Brain pericyte (primary cell): ENCODE measurements around the gene MAP9.
"Not testable (repeated sequence)": the region's sequence is repeated elsewhere in the genome, so short reads cannot be mapped to it uniquely, and the experiment has no call there.

Source experiments
- DNase-seq: peaks from one replicate; pipeline ENCODE4 v3.0.0-alpha.2; 2012; ENCODE audit warnings: low read depth, low spot score

MAP9 gene

GRCh38 chr4:155342142-155342541 is 34.6 kb downstream of the MAP9 start:
- DNase-seq, result no peak

GRCh38 chr4:155339999-155340398 is 36.8 kb downstream of the MAP9 start:
- no peak for DNase-seq

GRCh38 chr4:155339588-155339987 is 37.2 kb downstream of the MAP9 start:
- no peak for DNase-seq

- no peak for DNase-seq
Observed at GRCh38 chr4:155338196-155338595, 38.6 kb downstream of the MAP9 start.

GRCh38 chr4:155336242-155336641 is 40.5 kb downstream of the MAP9 start:
- DNase-seq, result no peak

GRCh38 chr4:155331478-155331877 is 45.3 kb downstream of the MAP9 start:
- DNase-seq, result no peak

- no peak for DNase-seq
Observed at GRCh38 chr4:155322782-155323181, 54.0 kb downstream of the MAP9 start.

- no peak for DNase-seq
Observed at GRCh38 chr4:155321006-155321405, 55.8 kb downstream of the MAP9 start.

GRCh38 chr4:155319516-155319915 is 57.2 kb downstream of the MAP9 start:
- DNase-seq, result no peak

- not testable (repeated sequence) for DNase-seq
Observed at GRCh38 chr4:155312027-155312426, 64.7 kb downstream of the MAP9 start.

GRCh38 chr4:155307731-155308277 is 69.0 kb downstream of the MAP9 start:
- no peak for DNase-seq

- no peak for DNase-seq
Observed at GRCh38 chr4:155305619-155306018, 71.1 kb downstream of the MAP9 start.

- DNase-seq, result no peak
Observed at GRCh38 chr4:155304375-155304774, 72.4 kb downstream of the MAP9 start.

- DNase-seq, result no peak
Observed at GRCh38 chr4:155299103-155299502, 77.7 kb downstream of the MAP9 start.
